ENCODE data around the gene PIGS. TPM values are rescaled to one million over a fixed set of nuclear protein-coding genes. Genes with fewer than 3 reads are reported as not detected.

PIGS gene
- polyA plus RNA-seq, 1 of the 3 experiments (the other 2 are of a cell fraction), result 78.5 TPM

GRCh38 chr17:28563475-28563874 lies 7.8 kb downstream of the PIGS start:
- no peaks in the 10 kb centered on the region for H4K20me1 ChIP-seq (ENCODE audit: insufficient read depth)
- peaks cover 0 to 2% of the 10 kb centered on the region in 2 experiments; a peak in 1 of 4 replicates for H3K4me1 ChIP-seq (ENCODE audit: control insufficient read depth in 1 of 2, insufficient read depth in 2 of 2, low read depth in 1 of 2, low read length in 1 of 2)
- no peak overlapping the region for H3K4me3 ChIP-seq (ENCODE audit: low read depth in 2 of 2, low read length in 1 of 2)
- H3K4me2 ChIP-seq, result no peak overlapping the region
- H3K36me3 ChIP-seq (replicated peaks in 1 of 2; ENCODE audit: control insufficient read depth in 1 of 2, insufficient read depth in 2 of 2, low read length in 1 of 2), result peaks cover 16 to 23% of the 10 kb centered on the region in 2 experiments
- no peaks in the 10 kb centered on the region for H3K27me3 ChIP-seq (ENCODE audit: insufficient read depth)
- H3K9me2 ChIP-seq, result no peaks in the 10 kb centered on the region
- WGBS (ENCODE audit: low lambda C conversion rate), result 100% methylated on average over 3 of the region's 3 CpGs
- no peaks in the 10 kb centered on the region for H3K9me3 ChIP-seq
- ChIA-PET POLR2A (no interaction called here), CTCF (interaction anchor here (1.9 kb wide), 1 partner anchor 15 kb away, joined by 4 read pairs; no protein-coding TSS in a partner anchor)
- DNase-seq, result no peak
- TF ChIP-seq NFIC (IDR thresholded peaks at IDR 0.05; ENCODE audit: borderline replicate concordance) (peak; percentile 75), IRF3 (IDR thresholded peaks at IDR 0.05; ENCODE audit: low read depth, low read length) (no peak), TEAD4 (IDR thresholded peaks at IDR 0.05; ENCODE audit: borderline replicate concordance, insufficient read depth) (0 out of 2 replicates have a peak, but pooled peaks have one; percentile 20), RXRA (IDR thresholded peaks at IDR 0.05; ENCODE audit: borderline replicate concordance, low read depth) (no peak), ELF1 (IDR thresholded peaks at IDR 0.05) (peak; percentile 88), CTCF (IDR thresholded peaks at IDR 0.05) (no peak)
- H3K27ac ChIP-seq (ENCODE audit: low read depth in 2 of 2, low read length in 1 of 2), result no peak overlapping the region
- H3K79me2 ChIP-seq (ENCODE audit: insufficient read depth), result peaks cover 34% of the 10 kb centered on the region
- H3K9ac ChIP-seq, result no peak overlapping the region
- no peaks in the 10 kb centered on the region for H3F3A ChIP-seq (replicated peaks; ENCODE audit: insufficient read depth)
- no peak overlapping the region for H2AFZ ChIP-seq (ENCODE audit: low read depth)

- H3K79me2 ChIP-seq (ENCODE audit: insufficient read depth), result peaks cover 16% of the 10 kb centered on the region
- H3K4me3 ChIP-seq (ENCODE audit: low read depth in 2 of 2, low read length in 1 of 2), result no peak overlapping the region
- no peaks in the 10 kb centered on the region for H3K9me2 ChIP-seq
- POLR2A ChIA-PET, result no interaction called here
- DNase-seq, result no peak
- no peaks in the 10 kb centered on the region for H3K27me3 ChIP-seq (ENCODE audit: insufficient read depth)
- no peak overlapping the region for H2AFZ ChIP-seq (ENCODE audit: low read depth)
- peaks cover 15% of the 10 kb centered on the region for H4K20me1 ChIP-seq (ENCODE audit: insufficient read depth)
- no peak overlapping the region for H3K9ac ChIP-seq
- no peak overlapping the region for H3K4me2 ChIP-seq
- TF ChIP-seq NRF1 (IDR thresholded peaks at IDR 0.05; ENCODE audit: low read depth, low read length) (no peak), FOSL2 (IDR thresholded peaks at IDR 0.05; ENCODE audit: borderline replicate concordance, low read depth) (no peak), EZH2phosphoT487 (IDR thresholded peaks at IDR 0.05; ENCODE audit: borderline replicate concordance, low read depth) (no peak), CHD2 (IDR thresholded peaks at IDR 0.05; ENCODE audit: low read length, partially characterized antibody) (no peak), ELF1 (IDR thresholded peaks at IDR 0.05) (no peak), PBX3 (IDR thresholded peaks at IDR 0.05) (no peak), REST (IDR thresholded peaks at IDR 0.05; ENCODE audit: low read depth, low read length) (no peak), MXI1 (IDR thresholded peaks at IDR 0.05; ENCODE audit: low read depth, low read length) (no peak), USF2 (IDR thresholded peaks at IDR 0.05; ENCODE audit: borderline replicate concordance, low read depth, low read length) (no peak), RXRA (IDR thresholded peaks at IDR 0.05; ENCODE audit: borderline replicate concordance, low read depth) (no peak), TCF12 (IDR thresholded peaks at IDR 0.05) (no peak), RFX5 (IDR thresholded peaks at IDR 0.05; ENCODE audit: low read length) (no peak), FOXJ3 (CRISPR knock-in tag; IDR thresholded peaks at IDR 0.05) (no peak), GABPA (IDR thresholded peaks at IDR 0.05; ENCODE audit: low read depth) (no peak), NFIC (IDR thresholded peaks at IDR 0.05; ENCODE audit: borderline replicate concordance) (no peak), FOXM1 (IDR thresholded peaks at IDR 0.05; ENCODE audit: low read depth) (no peak)
- peaks cover 23 to 36% of the 10 kb centered on the region in 2 experiments for H3K36me3 ChIP-seq (replicated peaks in 1 of 2; ENCODE audit: control insufficient read depth in 1 of 2, insufficient read depth in 2 of 2, low read length in 1 of 2)
- no peaks in the 10 kb centered on the region for H3K9me3 ChIP-seq
- H3F3A ChIP-seq (replicated peaks; ENCODE audit: insufficient read depth), result peaks cover 5% of the 10 kb centered on the region
- H3K27ac ChIP-seq (ENCODE audit: low read depth in 2 of 2, low read length in 1 of 2), result no peak overlapping the region
- WGBS (ENCODE audit: low lambda C conversion rate), result 100% methylated on average over 3 of the region's 3 CpGs
- CTCF ChIA-PET, result no interaction called here
- H3K4me1 ChIP-seq (ENCODE audit: control insufficient read depth in 1 of 2, insufficient read depth in 2 of 2, low read depth in 1 of 2, low read length in 1 of 2), result peaks cover 3 to 22% of the 10 kb centered on the region in 2 experiments; a peak in 2 of 4 replicates
These were observed 16.3 kb downstream of the PIGS start for GRCh38 chr17:28555022-28555421.

All from SK-N-SH (cell line).